Posterior vena cava (tissue), 2 donors: ENCODE data around the gene SYNE2. TPM values are rescaled to one million over a fixed set of nuclear protein-coding genes. Genes with fewer than 3 reads are reported as not detected.
"Not testable (repeated sequence)": the region's sequence is repeated elsewhere in the genome, so short reads cannot be mapped to it uniquely, and the experiment has no call there.

ENCODE experiments used
- DNase-seq: peaks from one replicate; pipeline ENCODE4 v3.0.0-alpha.2; 2020; ENCODE audit warnings: low spot score
- intact Hi-C, 2 donors: fragments of 100-400 bp; cut with DNase I; formaldehyde crosslinking; loops; one replicate each; pipeline versions ENCODE4 v1.14.1 to v1.14.2; 2022 to 2023
- total RNA-seq, 2 donors: library from RNA; stranded (reverse); fragmentation: NEBNext Ultra II Directional; extraction: Animal tissue kit (Norgen Biotek cat#: 25700); gene quantifications; one replicate each; pipeline ENCODE4 v1.2.1, GENCODE V29; 2021
- donor health status: DM: yes; HTN: yes; CAD: no.
- donor health status: DM: yes; HTN: yes; CAD: no.

Gene SYNE2
- total RNA-seq, 2 donors from 2014 or later, result 63.4 to 83.9 TPM

- intact Hi-C loops, result no loop called here
- DNase-seq, result no peak
These were observed 239.5 kb downstream of the SYNE2 start for GRCh38 chr14:64092338-64092737.

GRCh38 chr14:64092940-64093339 is 240.1 kb downstream of the SYNE2 start:
- intact Hi-C loops, result no loop called here
- DNase-seq, result no peak

GRCh38 chr14:64095620-64096019 is 242.8 kb downstream of the SYNE2 start:
- no peak for DNase-seq
- intact Hi-C loops, result no loop called here

GRCh38 chr14:64098120-64098519 is 245.3 kb downstream of the SYNE2 start:
- no peak for DNase-seq
- intact Hi-C loops, result no loop called here

GRCh38 chr14:64107438-64107837 is 254.6 kb downstream of the SYNE2 start:
- intact Hi-C loops, result no loop called here
- no peak for DNase-seq

- DNase-seq, result no peak
- intact Hi-C loops, result no loop called here
These were observed 257.2 kb downstream of the SYNE2 start for GRCh38 chr14:64109819-64110554.

- DNase-seq, result no peak
- intact Hi-C loops, result no loop called here
These were observed 258.0 kb downstream of the SYNE2 start for GRCh38 chr14:64110802-64111201.

- no peak for DNase-seq
- intact Hi-C loops, result no loop called here
These were observed 260.3 kb downstream of the SYNE2 start for GRCh38 chr14:64112867-64113678.

- intact Hi-C loops, result no loop called here
These were observed 261.4 kb downstream of the SYNE2 start for GRCh38 chr14:64114166-64114565.

GRCh38 chr14:64114796-64115195 is 262.0 kb downstream of the SYNE2 start:
- intact Hi-C loops, result no loop called here
- DNase-seq, result no peak

More at GRCh38 chr14:64114166-64114565, 261.4 kb downstream of the SYNE2 start:
- no peak for DNase-seq

GRCh38 chr14:64115401-64115800 is 262.6 kb downstream of the SYNE2 start:
- DNase-seq, result no peak
- intact Hi-C loops, result no loop called here

- DNase-seq, result no peak
- intact Hi-C loops, result no loop called here
These were observed 265.0 kb downstream of the SYNE2 start for GRCh38 chr14:64117671-64118402.

GRCh38 chr14:64118403-64118742 is 265.6 kb downstream of the SYNE2 start:
- DNase-seq, intact Hi-C loops: not testable (repeated sequence)

- no peak for DNase-seq
- intact Hi-C loops, result no loop called here
These were observed 266.1 kb downstream of the SYNE2 start for GRCh38 chr14:64118892-64119291.

- intact Hi-C loops, result no loop called here
- no peak for DNase-seq
These were observed 266.7 kb downstream of the SYNE2 start for GRCh38 chr14:64119500-64119899.

GRCh38 chr14:64119980-64120379 is 267.2 kb downstream of the SYNE2 start:
- intact Hi-C loops, result loop anchor here in 1 of 2 donors (5.0 kb wide), 1 partner anchor 1952 kb away; no protein-coding TSS in a partner anchor
- no peak for DNase-seq

- DNase-seq, result no peak
- intact Hi-C loops, result loop anchor here in 1 of 2 donors (5.0 kb wide), 1 partner anchor 1949 kb away; no protein-coding TSS in a partner anchor
These were observed 270.5 kb downstream of the SYNE2 start for GRCh38 chr14:64123241-64123822.

GRCh38 chr14:64125270-64125669 is 272.5 kb downstream of the SYNE2 start:
- intact Hi-C loops, result no loop called here
- no peak for DNase-seq

- intact Hi-C loops, result no loop called here
- DNase-seq, result no peak
These were observed 273.7 kb downstream of the SYNE2 start for GRCh38 chr14:64126548-64126947.
